ENCODE data around the gene TMEM156.
"Not testable (repeated sequence)": the region's sequence is repeated elsewhere in the genome, so short reads cannot be mapped to it uniquely, and the experiment has no call there.

TMEM156 gene

GRCh38 chr4:38968668-38969067, 63.5 kb downstream of the TMEM156 start:
- POLR2A ChIA-PET (ENCODE audit: low non-redundant PET): no interaction called here
- H3K27ac ChIP-seq: no peak overlapping the region
- CTCF ChIA-PET: no interaction called here
- TF ChIP-seq CTCF (conservative IDR thresholded peaks at IDR 0.05; ENCODE audit: low read depth): no peak
- no peak for DNase-seq (ENCODE audit: low spot score)

- ChIA-PET POLR2A (ENCODE audit: low non-redundant PET) (no interaction called here), CTCF (no interaction called here)
- DNase-seq (ENCODE audit: low spot score): peak; percentile 41
- TF ChIP-seq CTCF (conservative IDR thresholded peaks at IDR 0.05; ENCODE audit: low read depth): no peak
- no peak overlapping the region for H3K27ac ChIP-seq
Measured at GRCh38 chr4:38967260-38968095, 64.7 kb downstream of the TMEM156 start.

- ChIA-PET POLR2A (ENCODE audit: low non-redundant PET) (no interaction called here), CTCF (interaction anchor here (0.7 kb wide), 1 partner anchor 222 kb away, joined by 3 read pairs; no protein-coding TSS in a partner anchor)
- no peak for TF ChIP-seq CTCF (conservative IDR thresholded peaks at IDR 0.05; ENCODE audit: low read depth)
- no peak for DNase-seq (ENCODE audit: low spot score)
- no peak overlapping the region for H3K27ac ChIP-seq
Measured at GRCh38 chr4:38965866-38966265, 66.3 kb downstream of the TMEM156 start.

GRCh38 chr4:38964942-38965775, 67.0 kb downstream of the TMEM156 start:
- peak; percentile 7 for DNase-seq (ENCODE audit: low spot score)
- POLR2A ChIA-PET (ENCODE audit: low non-redundant PET): no interaction called here
- CTCF ChIA-PET: interaction anchor here (0.7 kb wide), 1 partner anchor 223 kb away, joined by 3 read pairs; no protein-coding TSS in a partner anchor
- no peak for TF ChIP-seq CTCF (conservative IDR thresholded peaks at IDR 0.05; ENCODE audit: low read depth)
- no peak overlapping the region for H3K27ac ChIP-seq

- DNase-seq (ENCODE audit: low spot score); POLR2A ChIA-PET (ENCODE audit: low non-redundant PET); CTCF ChIA-PET; H3K27ac ChIP-seq: not testable (repeated sequence)
Measured at GRCh38 chr4:38959248-38959647, 73.0 kb downstream of the TMEM156 start.

- H3K27ac ChIP-seq: no peak overlapping the region
- no peak for TF ChIP-seq CTCF (conservative IDR thresholded peaks at IDR 0.05; ENCODE audit: low read depth)
- no peak for DNase-seq (ENCODE audit: low spot score)
- POLR2A ChIA-PET (ENCODE audit: low non-redundant PET): no interaction called here
- CTCF ChIA-PET: no interaction called here
Measured at GRCh38 chr4:38958453-38959190, 73.6 kb downstream of the TMEM156 start.
